GM18498 (cell line): Measurements from ENCODE around the gene CCDC92B.
"Not testable (repeated sequence)": the region's sequence is repeated elsewhere in the genome, so short reads cannot be mapped to it uniquely, and the experiment has no call there.

Experiments
- ATAC-seq: cut with Tn5 transposase; IDR thresholded peaks from one replicate; pipeline ENCODE4 v1.9.1; 2021; ENCODE audit warnings: mild to moderate bottlenecking, moderate library complexity; ENCODE audit not compliant: unreplicated experiment

CCDC92B gene

GRCh38 chr17:2691069-2691871 is 58.2 kb downstream of the CCDC92B start:
- no peak for ATAC-seq

GRCh38 chr17:2690165-2691068 is 59.0 kb downstream of the CCDC92B start:
- ATAC-seq, result no peak

GRCh38 chr17:2689411-2690164 is 59.9 kb downstream of the CCDC92B start:
- no peak for ATAC-seq

GRCh38 chr17:2688351-2689342 is 60.8 kb downstream of the CCDC92B start:
- ATAC-seq, result no peak

GRCh38 chr17:2687074-2687418 is 62.4 kb downstream of the CCDC92B start:
- no peak for ATAC-seq

- ATAC-seq, result no peak
These were observed 63.8 kb downstream of the CCDC92B start for GRCh38 chr17:2685696-2686095.

GRCh38 chr17:2684549-2684948 is 64.9 kb downstream of the CCDC92B start:
- no peak for ATAC-seq

GRCh38 chr17:2683912-2684311 is 65.5 kb downstream of the CCDC92B start:
- no peak for ATAC-seq

- ATAC-seq, result no peak
These were observed 67.1 kb downstream of the CCDC92B start for GRCh38 chr17:2682176-2682938.

- ATAC-seq, result no peak
These were observed 67.8 kb downstream of the CCDC92B start for GRCh38 chr17:2681650-2682049.

GRCh38 chr17:2680961-2681360 is 68.5 kb downstream of the CCDC92B start:
- no peak for ATAC-seq

GRCh38 chr17:2679247-2679646 is 70.2 kb downstream of the CCDC92B start:
- not testable (repeated sequence) for ATAC-seq
